HS-5 (cell line): Measurements from ENCODE around the gene DRD2.

Experiments used
- DNase-seq: peaks from one replicate; pipeline ENCODE4 v3.0.0-alpha.2; 2012; ENCODE audit warnings: low read depth

DRD2 gene

GRCh38 chr11:113372309-113372708, 102.9 kb downstream of the DRD2 start:
- DNase-seq, result no peak

- no peak for DNase-seq
Measured at GRCh38 chr11:113370634-113371033, 104.6 kb downstream of the DRD2 start.

- no peak for DNase-seq
Measured at GRCh38 chr11:113369411-113369810, 105.8 kb downstream of the DRD2 start.

GRCh38 chr11:113365895-113366294, 109.3 kb downstream of the DRD2 start:
- DNase-seq, result no peak

GRCh38 chr11:113363996-113364641, 111.1 kb downstream of the DRD2 start:
- DNase-seq, result no peak

- no peak for DNase-seq
Measured at GRCh38 chr11:113363406-113363805, 111.8 kb downstream of the DRD2 start.
